HG03135 (cell line): ENCODE data around the gene ASS1.
"Not testable (repeated sequence)": the region's sequence is repeated elsewhere in the genome, so short reads cannot be mapped to it uniquely, and the experiment has no call there.

Experiments used
- ATAC-seq: cut with Tn5 transposase; IDR thresholded peaks from one replicate; pipeline ENCODE4 v1.9.1; 2021; ENCODE audit warnings: mild to moderate bottlenecking, moderate library complexity; ENCODE audit not compliant: unreplicated experiment

Gene ASS1

GRCh38 chr9:130444565-130445221 lies at the start of gene ASS1:
ASS1 (plus strand) TSS chr9:130444961; CDS start chr9:130452229, 7,268 bp downstream.
- ATAC-seq: no peak

GRCh38 chr9:130395810-130396435 lies 48.8 kb upstream of the ASS1 start:
- no peak for ATAC-seq

- ATAC-seq: no peak
Observed at GRCh38 chr9:130396581-130396980, 48.2 kb upstream of the ASS1 start.

- ATAC-seq: no peak
Observed at GRCh38 chr9:130398487-130399240, 46.1 kb upstream of the ASS1 start.

GRCh38 chr9:130399768-130400167 lies 45.0 kb upstream of the ASS1 start:
- ATAC-seq: no peak

- ATAC-seq: no peak
Observed at GRCh38 chr9:130400870-130401269, 43.9 kb upstream of the ASS1 start.

- not testable (repeated sequence) for ATAC-seq
Observed at GRCh38 chr9:130401742-130402141, 43.0 kb upstream of the ASS1 start.

GRCh38 chr9:130402243-130402642 lies 42.5 kb upstream of the ASS1 start:
- no peak for ATAC-seq

GRCh38 chr9:130402645-130403440 lies 41.9 kb upstream of the ASS1 start:
- no peak for ATAC-seq

- ATAC-seq: no peak
Observed at GRCh38 chr9:130405657-130406257, 39.0 kb upstream of the ASS1 start.

- no peak for ATAC-seq
Observed at GRCh38 chr9:130406278-130406895, 38.4 kb upstream of the ASS1 start.

- no peak for ATAC-seq
Observed at GRCh38 chr9:130407916-130408663, 36.7 kb upstream of the ASS1 start.

GRCh38 chr9:130408669-130409068 lies 36.1 kb upstream of the ASS1 start:
- no peak for ATAC-seq

- ATAC-seq: no peak
Observed at GRCh38 chr9:130409246-130409645, 35.5 kb upstream of the ASS1 start.

- ATAC-seq: no peak
Observed at GRCh38 chr9:130410443-130410842, 34.3 kb upstream of the ASS1 start.

GRCh38 chr9:130411566-130411915 lies 33.2 kb upstream of the ASS1 start:
- ATAC-seq: no peak

GRCh38 chr9:130414081-130414731 lies 30.6 kb upstream of the ASS1 start:
- no peak for ATAC-seq

GRCh38 chr9:130414910-130415746 lies 29.6 kb upstream of the ASS1 start:
- no peak for ATAC-seq
